Retinal pigment epithelial cell (primary cell): Measurements from ENCODE around the gene SMCHD1.
"Not testable (repeated sequence)": the region's sequence is repeated elsewhere in the genome, so short reads cannot be mapped to it uniquely, and the experiment has no call there.

Experiments used
- DNase-seq: peaks from one replicate; pipeline ENCODE4 v3.0.0-alpha.2; 2010; ENCODE audit warnings: low read depth
- H3K4me3 ChIP-seq: 2 replicates; pipeline ENCODE4 v1.5.1; 2011; ENCODE audit warnings: mild to moderate bottlenecking, low read length, control low read depth, moderate library complexity
- CTCF ChIP-seq: conservative IDR thresholded peaks from 2 replicates; pipeline ENCODE4 v1.5.1; 2011; ENCODE audit warnings: low read depth, low read length, control low read depth, inconsistent platforms

Gene SMCHD1

GRCh38 chr18:2845172-2845571 lies 189.6 kb downstream of the SMCHD1 start:
- TF ChIP-seq CTCF: no peak
- H3K4me3 ChIP-seq: no peak overlapping the region
- DNase-seq: no peak

- peak within 1 kb of the TSS; percentile 40 for H3K4me3 ChIP-seq
- no peak for TF ChIP-seq CTCF
- no peak for DNase-seq
Measured at GRCh38 chr18:2846636-2847316, 191.2 kb downstream of the SMCHD1 start, which contains the start of gene EMILIN2. TSS of gene EMILIN2 (plus strand) at chr18:2847006. CDS start at chr18:2847189, 183 bp downstream.

- TF ChIP-seq CTCF: no peak
- DNase-seq: no peak
- peak overlapping the region; percentile 40 for H3K4me3 ChIP-seq
Measured at GRCh38 chr18:2847317-2848246, 192.1 kb downstream of the SMCHD1 start.

- no peak for TF ChIP-seq CTCF
- no peak for DNase-seq
- peak overlapping the region; percentile 20 for H3K4me3 ChIP-seq
Measured at GRCh38 chr18:2848247-2849246, 193.0 kb downstream of the SMCHD1 start.

GRCh38 chr18:2850816-2851215 lies 195.3 kb downstream of the SMCHD1 start:
- DNase-seq: no peak
- no peak for TF ChIP-seq CTCF
- no peak overlapping the region for H3K4me3 ChIP-seq

- no peak for TF ChIP-seq CTCF
- DNase-seq: no peak
- no peak overlapping the region for H3K4me3 ChIP-seq
Measured at GRCh38 chr18:2851771-2852170, 196.2 kb downstream of the SMCHD1 start.

- DNase-seq, H3K4me3 ChIP-seq: not testable (repeated sequence)
Measured at GRCh38 chr18:2852460-2852859, 196.9 kb downstream of the SMCHD1 start.
